DOHH2 (cell line): ENCODE results near the gene SNRPD2.

Experiments used
- CTCF ChIP-seq: fragments of 200-600 bp; sonication (generic); IDR thresholded peaks from one replicate; pipeline ENCODE4 v1.5.1; 2014; ENCODE audit warnings: antibody characterized with exemption, mild to moderate bottlenecking, low read depth, low read length; ENCODE audit not compliant: poor library complexity, severe bottlenecking
- EZH2phosphoT487 ChIP-seq: fragments of 200-600 bp; sonication (generic); IDR thresholded peaks from 2 replicates; pipeline ENCODE4 v1.6.1; 2017; ENCODE audit warnings: borderline replicate concordance, mild to moderate bottlenecking, antibody characterized with exemption, low read length, moderate library complexity, mixed read lengths

- TF ChIP-seq CTCF (no peak), EZH2phosphoT487 (no peak)
Observed at GRCh38 chr19:45712699-45713067, 20.9 kb upstream of the SNRPD2 start.
